HG02884 (cell line): ENCODE measurements around the gene SNX33.
"Not testable (repeated sequence)": the region's sequence is repeated elsewhere in the genome, so short reads cannot be mapped to it uniquely, and the experiment has no call there.

Source experiments
- ATAC-seq: cut with Tn5 transposase; IDR thresholded peaks from one replicate; pipeline ENCODE4 v1.9.1; 2021; ENCODE audit warnings: mild to moderate bottlenecking, moderate library complexity; ENCODE audit not compliant: unreplicated experiment

SNX33 gene, protein sequence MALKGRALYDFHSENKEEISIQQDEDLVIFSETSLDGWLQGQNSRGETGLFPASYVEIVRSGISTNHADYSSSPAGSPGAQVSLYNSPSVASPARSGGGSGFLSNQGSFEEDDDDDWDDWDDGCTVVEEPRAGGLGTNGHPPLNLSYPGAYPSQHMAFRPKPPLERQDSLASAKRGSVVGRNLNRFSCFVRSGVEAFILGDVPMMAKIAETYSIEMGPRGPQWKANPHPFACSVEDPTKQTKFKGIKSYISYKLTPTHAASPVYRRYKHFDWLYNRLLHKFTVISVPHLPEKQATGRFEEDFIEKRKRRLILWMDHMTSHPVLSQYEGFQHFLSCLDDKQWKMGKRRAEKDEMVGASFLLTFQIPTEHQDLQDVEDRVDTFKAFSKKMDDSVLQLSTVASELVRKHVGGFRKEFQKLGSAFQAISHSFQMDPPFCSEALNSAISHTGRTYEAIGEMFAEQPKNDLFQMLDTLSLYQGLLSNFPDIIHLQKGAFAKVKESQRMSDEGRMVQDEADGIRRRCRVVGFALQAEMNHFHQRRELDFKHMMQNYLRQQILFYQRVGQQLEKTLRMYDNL

GRCh38 chr15:75647370-75648155, at the start of gene SNX33:
TSS of gene SNX33 (plus strand) at chr15:75647912. CDS start at chr15:75649103, 1,191 bp downstream.
- ATAC-seq = no peak

DNA sequence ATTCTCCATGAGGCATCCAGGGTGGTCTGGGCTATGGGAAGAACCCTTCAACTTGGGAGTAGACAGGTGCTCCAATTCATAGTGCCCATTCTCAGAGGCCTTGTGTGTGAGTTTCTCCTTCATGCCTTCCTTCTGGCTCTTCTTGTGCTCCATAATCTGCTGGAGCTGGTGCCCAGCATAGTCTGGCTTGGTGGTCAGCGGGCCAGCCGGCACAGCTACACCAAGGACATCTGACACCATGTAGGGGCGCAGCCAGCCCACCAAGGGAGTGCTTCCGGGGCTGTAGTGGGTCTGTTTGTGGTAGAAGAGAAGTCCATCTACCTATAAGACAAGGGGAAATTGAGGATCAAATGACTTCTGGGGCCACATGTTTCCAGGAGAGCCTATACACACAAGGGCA, 49.4 kb upstream of the SNX33 start:
- no peak for ATAC-seq

- no peak for ATAC-seq
Observed at GRCh38 chr15:75599401-75599800, 48.3 kb upstream of the SNX33 start.

GRCh38 chr15:75606026-75606425, 41.7 kb upstream of the SNX33 start:
- ATAC-seq = no peak

DNA sequence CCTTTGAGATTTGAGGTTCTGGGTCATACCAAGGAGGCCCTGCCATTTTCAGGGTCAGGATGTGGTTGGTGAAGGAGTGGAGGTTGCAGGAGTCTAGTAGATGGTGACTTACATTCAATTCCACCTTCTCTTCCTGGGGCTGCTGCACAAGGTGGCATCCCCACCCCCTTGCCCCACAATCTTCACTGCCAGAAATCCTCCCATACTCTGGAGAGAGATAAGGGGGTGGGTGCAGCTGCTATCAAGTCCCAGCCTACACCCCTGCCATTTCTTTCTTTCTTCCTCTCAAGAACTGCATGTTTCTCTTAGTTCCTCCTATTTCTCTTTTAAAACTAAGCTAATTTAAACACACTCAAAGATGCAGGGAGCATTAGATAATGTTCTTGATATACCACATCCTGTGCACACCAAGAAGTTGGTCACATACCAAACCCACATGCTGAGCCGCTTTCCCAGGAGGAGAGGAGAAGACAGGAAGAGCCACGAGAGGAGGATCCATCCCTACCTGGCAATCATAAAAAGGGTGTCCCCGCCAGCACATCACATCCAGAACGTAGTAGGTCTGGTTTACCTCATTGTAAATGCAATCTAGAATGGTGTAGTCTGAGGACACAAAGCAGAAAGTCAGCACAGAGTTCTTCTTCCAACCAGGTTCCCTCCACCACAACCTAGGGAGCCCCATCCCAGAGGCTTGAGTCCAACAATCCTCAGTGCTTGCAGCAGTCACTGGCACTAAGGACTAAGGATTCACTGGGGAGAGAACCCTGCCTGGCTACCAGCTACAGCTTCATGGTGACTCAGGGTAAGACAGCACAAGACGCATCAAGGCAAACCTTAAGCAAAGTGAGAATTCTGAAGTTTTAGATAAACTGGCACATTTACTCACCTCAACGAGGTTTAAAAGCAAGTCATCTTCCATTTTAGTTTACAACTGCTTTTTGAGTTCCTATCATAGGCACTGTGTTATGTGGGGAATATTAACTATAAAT, 40.7 kb upstream of the SNX33 start:
- ATAC-seq = no peak

DNA sequence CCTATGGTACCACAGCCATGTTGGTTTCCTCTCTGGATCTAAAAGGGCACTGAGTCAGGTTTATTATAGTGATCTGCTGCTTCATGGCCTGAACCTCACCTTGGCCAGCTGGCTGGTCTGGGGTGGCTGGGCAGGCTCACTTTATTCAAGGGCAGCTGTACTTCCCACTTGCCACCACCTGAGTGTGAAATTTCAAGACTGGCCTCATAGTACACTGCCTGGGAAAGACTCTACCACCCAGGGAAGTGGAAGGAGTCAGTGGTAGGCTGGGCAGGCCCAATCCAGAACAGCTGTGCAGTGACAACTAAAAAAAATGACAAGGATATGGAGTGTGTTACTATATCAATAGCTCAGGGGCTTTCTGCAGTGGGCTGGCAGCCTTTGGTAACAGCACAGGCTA, 30.9 kb upstream of the SNX33 start:
- no peak for ATAC-seq

DNA sequence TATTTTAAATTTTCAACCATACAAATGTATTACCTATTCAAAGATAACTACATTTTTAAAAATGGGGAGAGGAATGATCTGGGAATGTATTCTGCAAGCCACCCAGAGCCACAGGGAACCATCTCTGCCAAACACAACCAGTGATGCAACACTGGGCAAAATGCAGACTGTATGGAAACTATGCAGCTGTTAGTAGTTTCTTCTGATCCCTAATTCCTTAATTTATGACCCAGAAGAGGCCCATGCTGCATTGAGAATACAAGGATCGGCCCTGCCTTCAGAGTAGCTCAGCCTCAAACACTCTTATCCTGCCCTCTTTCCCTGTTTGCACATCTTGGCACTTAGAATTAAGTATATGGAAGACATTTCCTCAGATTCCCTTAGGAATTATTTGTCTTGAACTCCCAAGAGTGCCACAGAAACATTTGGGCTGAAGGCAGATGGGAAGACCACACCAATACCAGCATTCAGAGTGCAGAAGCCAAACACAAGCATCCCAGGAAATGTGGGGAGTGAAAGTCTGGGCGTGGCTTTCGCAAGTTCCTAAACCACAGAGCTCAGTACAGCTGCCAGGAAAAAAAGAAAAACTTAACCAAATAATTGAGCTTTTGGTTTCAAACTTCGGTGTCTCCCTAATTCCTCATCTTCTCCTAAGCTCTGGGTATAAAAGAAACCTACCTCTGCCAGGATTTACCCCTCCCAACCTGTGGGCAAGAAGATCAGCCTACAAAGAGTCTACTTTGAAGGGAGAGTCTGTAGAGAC, 27.5 kb upstream of the SNX33 start:
- no peak for ATAC-seq

- ATAC-seq = no peak
Observed at GRCh38 chr15:75620841-75621391, 26.8 kb upstream of the SNX33 start.

GRCh38 chr15:75622505-75622904, 25.2 kb upstream of the SNX33 start:
- ATAC-seq = no peak

DNA sequence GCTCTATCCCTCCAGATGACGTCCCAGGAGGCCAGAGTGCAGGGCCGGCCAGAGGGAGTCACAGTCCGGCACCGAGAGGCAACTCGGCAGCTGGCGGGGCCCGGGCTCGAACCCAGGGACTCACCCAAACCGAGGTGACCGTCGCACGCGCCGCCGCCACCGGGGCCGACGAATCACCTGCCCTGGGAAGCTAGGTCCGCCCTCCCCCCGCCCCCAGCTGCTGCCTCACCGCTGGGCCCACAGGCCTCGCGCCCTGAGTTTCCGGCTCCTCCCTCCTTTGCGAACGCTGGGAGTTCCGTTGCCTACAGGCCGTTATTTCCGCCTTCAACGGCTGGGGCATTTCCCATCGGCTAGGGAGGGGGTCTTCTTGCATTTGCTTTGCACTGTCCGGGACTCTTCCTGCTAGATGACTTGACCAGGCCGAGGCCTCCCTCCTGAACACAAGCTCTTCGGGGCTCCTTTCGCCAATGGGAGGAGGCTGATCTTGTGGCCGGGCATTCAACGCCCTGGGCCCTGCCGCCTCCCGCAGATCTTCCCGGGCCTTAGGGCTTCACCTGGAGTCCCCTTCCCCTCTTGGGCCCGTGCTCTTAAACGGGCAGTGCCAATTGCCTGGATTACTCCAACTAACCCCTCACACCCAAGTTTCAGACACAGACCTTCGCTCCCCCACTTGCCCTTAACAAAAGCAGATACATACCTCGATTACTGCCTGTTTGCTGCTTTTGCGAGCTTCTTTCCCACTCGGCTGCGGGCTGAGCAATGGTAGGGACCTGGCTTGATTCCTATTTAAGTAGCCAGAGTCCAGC, 22.0 kb upstream of the SNX33 start, which contains the start of gene SNUPN:
Gene SNUPN (minus strand): TSS at position 184 of the 806 bp plus-strand sequence. CDS start 4,674 bp downstream, outside the sequence.
- no peak for ATAC-seq

GRCh38 chr15:75631935-75632334, 15.8 kb upstream of the SNX33 start:
- ATAC-seq = no peak

DNA sequence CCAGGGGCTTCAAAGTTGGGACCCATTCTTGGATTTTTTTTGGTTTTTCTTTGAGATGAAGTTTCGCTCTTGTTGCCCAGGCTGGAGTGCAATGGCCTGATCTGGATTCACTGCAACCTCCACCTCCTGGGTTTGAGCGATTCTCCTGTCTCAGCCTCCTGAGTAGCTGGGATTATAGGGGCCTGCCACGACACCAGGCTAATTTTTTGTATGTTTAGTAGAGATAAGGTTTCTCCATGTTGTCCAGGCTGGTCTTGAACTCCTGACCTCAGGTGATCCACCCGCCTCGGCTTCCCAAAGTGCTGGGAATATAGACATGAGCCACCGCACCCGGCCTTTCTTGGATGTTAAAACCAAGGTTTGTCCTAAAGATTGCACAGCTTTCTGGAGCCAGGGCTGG, 13.8 kb upstream of the SNX33 start:
- not testable (repeated sequence) for ATAC-seq

- ATAC-seq = no peak
Observed at GRCh38 chr15:75636026-75636425, 11.7 kb upstream of the SNX33 start.

- ATAC-seq = no peak
Observed at GRCh38 chr15:75637245-75638009, 10.3 kb upstream of the SNX33 start.

DNA sequence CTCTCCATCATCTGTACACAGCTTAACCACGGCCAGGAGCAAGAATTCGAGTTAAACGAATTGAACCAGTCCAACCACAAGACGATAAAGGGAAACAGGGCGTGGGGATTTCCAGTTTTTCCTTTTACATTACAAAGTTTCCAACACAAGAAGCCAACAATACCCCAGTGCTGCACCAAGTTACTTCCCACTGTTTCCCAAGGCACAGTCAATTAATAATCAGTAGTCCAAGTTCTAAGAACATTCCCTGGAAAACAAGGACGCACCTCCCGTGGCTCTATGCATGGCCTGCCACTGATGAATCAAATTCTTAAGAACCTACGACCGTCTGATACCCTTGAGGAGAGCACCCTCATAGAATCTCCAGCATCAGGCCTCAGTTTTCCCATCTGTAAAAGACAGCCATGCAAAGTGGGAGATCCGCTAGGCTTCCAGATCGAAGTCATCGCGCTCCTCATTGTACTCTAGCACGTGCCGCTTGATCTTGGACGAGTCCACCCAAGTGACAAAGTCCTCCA, 8.5 kb upstream of the SNX33 start:
- ATAC-seq = no peak

DNA sequence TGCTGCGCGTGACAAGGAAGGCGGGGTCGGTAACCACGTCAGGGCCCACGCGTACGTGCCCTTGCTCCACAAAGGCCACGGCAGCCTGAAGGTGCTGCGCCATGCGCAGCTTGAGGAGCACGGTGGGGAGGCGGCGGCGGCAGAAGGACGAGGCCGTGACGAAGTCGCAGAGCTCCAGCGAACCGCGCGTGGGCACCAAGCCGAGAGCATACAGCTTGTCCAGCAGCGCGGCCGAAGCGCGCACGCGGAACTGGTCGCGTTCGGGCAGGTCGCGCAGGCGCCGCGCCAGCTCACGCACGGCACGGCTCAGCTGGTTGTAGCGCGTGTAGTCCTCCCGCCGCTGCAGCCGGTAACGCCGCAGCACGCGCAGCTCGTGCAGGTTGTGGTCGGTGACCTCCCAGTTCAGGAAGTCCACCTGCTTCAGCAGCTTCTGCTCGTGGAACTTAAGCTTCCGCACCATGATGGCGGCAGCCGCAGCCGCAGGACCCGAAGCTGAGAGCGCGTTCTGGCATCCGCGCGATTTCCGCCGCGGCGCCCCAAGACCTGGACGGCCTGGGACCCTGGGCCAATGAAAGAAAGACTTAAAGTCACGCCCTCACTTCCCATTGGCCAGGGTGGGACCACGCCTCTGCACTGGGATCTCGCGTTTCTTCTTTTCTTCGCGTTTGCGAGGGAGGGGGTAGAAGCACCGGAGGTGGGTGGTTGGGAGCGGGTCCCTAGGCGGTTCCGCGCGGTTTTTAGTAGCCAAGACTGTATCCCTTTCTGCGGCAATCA, 7.8 kb upstream of the SNX33 start, which contains the start of gene IMP3:
Gene IMP3 (minus strand): TSS at position 516 of the 774 bp plus-strand sequence. CDS start 56 bp downstream, at position 460.
- peak; percentile 85 for ATAC-seq
